ENCODE results near the gene DDX10. TPM values are rescaled to one million over a fixed set of nuclear protein-coding genes. Genes with fewer than 3 reads are reported as not detected.

The DDX10 gene
- polyA plus RNA-seq, 1 of the 3 experiments (the other 2 are of a cell fraction), result 35.8 TPM

DNA sequence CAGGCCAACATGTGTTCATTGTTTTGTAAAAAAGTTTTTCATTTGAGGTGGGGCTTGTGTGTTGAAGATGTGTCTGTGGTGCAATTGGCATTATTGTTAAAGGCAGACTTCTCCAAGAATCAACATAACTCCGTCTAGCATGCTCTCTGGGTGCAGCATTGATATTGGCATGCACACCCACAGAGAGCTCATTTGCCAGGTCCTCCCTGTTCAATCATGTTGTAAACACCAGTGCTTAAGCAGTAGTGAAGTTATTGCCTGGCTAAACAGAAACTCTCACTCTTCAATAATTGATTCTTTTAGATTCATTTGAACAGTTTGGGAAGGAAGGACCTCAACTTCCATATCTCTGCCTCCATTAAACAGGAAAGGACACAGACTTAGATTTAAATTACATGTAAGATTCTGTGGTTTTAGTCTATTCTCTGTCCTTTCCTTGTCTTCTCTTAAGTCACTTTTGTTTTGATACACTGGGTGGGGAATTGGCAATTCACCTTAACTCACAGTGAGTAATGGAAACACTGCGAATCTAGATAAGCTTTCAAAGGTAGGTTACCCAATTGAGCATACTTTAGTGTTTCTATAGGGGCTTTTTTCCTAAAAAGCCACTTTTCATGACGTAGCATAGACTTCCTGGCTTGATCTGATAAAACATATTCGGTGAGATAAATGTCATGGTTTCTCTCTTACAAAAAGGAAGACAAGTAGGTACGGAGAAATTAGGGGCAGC lies 40.5 kb upstream of the DDX10 start:
- no peak for DNase-seq
- CTCF ChIA-PET, result no interaction called here
- no peaks in the 10 kb centered on the region for H3K27me3 ChIP-seq (ENCODE audit: insufficient read depth)
- WGBS (ENCODE audit: low lambda C conversion rate), result 58% methylated on average over 5 of the region's 5 CpGs
- POLR2A ChIA-PET, result no interaction called here
- no peaks in the 10 kb centered on the region for H3F3A ChIP-seq (replicated peaks; ENCODE audit: insufficient read depth)
- no peaks in the 10 kb centered on the region for H3K9me3 ChIP-seq
- TF ChIP-seq RXRA (IDR thresholded peaks at IDR 0.05; ENCODE audit: borderline replicate concordance, low read depth) (no peak), CHD2 (IDR thresholded peaks at IDR 0.05; ENCODE audit: low read length, partially characterized antibody) (no peak), JUND (IDR thresholded peaks at IDR 0.05) (no peak), FOXJ3 (CRISPR knock-in tag; IDR thresholded peaks at IDR 0.05) (no peak), TAF1 (IDR thresholded peaks at IDR 0.05; ENCODE audit: borderline replicate concordance, low read depth, low read length) (no peak), NFIC (IDR thresholded peaks at IDR 0.05; ENCODE audit: borderline replicate concordance) (no peak), FOXM1 (IDR thresholded peaks at IDR 0.05; ENCODE audit: low read depth) (no peak)
- TF ChIP-seq, protein P1, sequence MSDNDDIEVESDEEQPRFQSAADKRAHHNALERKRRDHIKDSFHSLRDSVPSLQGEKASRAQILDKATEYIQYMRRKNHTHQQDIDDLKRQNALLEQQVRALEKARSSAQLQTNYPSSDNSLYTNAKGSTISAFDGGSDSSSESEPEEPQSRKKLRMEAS (IDR thresholded peaks at IDR 0.05; ENCODE audit: low read depth), result no peak
- TF ChIP-seq, protein P2, sequence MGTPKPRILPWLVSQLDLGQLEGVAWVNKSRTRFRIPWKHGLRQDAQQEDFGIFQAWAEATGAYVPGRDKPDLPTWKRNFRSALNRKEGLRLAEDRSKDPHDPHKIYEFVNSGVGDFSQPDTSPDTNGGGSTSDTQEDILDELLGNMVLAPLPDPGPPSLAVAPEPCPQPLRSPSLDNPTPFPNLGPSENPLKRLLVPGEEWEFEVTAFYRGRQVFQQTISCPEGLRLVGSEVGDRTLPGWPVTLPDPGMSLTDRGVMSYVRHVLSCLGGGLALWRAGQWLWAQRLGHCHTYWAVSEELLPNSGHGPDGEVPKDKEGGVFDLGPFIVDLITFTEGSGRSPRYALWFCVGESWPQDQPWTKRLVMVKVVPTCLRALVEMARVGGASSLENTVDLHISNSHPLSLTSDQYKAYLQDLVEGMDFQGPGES (IDR thresholded peaks at IDR 0.05; ENCODE audit: low read depth, low read length), result no peak
- no peaks in the 10 kb centered on the region for H3K9me2 ChIP-seq
- H3K9ac ChIP-seq, result no peak overlapping the region
- no peaks in the 10 kb centered on the region for H4K20me1 ChIP-seq (ENCODE audit: insufficient read depth)
- H2AFZ ChIP-seq (ENCODE audit: low read depth), result no peak overlapping the region
- no peak overlapping the region for H3K4me3 ChIP-seq (ENCODE audit: low read depth in 2 of 2, low read length in 1 of 2)
- no peak overlapping the region for H3K27ac ChIP-seq (ENCODE audit: low read depth in 2 of 2, low read length in 1 of 2)
- H3K36me3 ChIP-seq (replicated peaks in 1 of 2; ENCODE audit: control insufficient read depth in 1 of 2, insufficient read depth in 2 of 2, low read length in 1 of 2), result no peaks in the 10 kb centered on the region
- H3K79me2 ChIP-seq (ENCODE audit: insufficient read depth), result no peaks in the 10 kb centered on the region
- H3K4me2 ChIP-seq, result no peak overlapping the region
- no peaks in the 10 kb centered on the region for H3K4me1 ChIP-seq (ENCODE audit: control insufficient read depth in 1 of 2, insufficient read depth in 2 of 2, low read depth in 1 of 2, low read length in 1 of 2)

DNA sequence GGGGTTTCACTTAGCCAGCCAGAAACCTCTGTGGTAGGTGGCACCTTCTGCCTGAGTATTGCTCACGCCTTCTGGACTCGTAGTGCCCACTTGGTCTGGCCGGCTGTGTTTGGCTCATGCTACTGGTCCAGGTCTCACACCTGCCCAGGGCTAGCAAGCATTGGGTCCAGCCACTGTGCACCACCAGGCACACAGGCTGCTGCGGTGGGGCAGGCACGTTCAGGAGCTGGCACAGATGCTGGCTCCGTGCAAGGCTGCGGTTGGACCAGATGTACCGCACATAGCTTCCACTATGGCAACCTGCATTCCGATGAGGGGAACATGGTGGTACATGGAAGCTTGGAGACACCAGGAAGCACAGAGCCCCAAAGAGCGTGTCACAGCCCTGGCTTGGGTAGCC lies 36.5 kb upstream of the DDX10 start:
- H3K36me3 ChIP-seq (replicated peaks in 1 of 2; ENCODE audit: control insufficient read depth in 1 of 2, insufficient read depth in 2 of 2, low read length in 1 of 2), result peaks cover 0 to 3% of the 10 kb centered on the region in 2 experiments
- WGBS (ENCODE audit: low lambda C conversion rate), result 85% methylated on average over 3 of the region's 10 CpGs
- no peaks in the 10 kb centered on the region for H3K9me3 ChIP-seq
- H3K9ac ChIP-seq, result no peak overlapping the region
- no peak overlapping the region for H3K4me2 ChIP-seq
- H3K79me2 ChIP-seq (ENCODE audit: insufficient read depth), result no peaks in the 10 kb centered on the region
- no peaks in the 10 kb centered on the region for H3K27me3 ChIP-seq (ENCODE audit: insufficient read depth)
- no peak overlapping the region for H3K27ac ChIP-seq (ENCODE audit: low read depth in 2 of 2, low read length in 1 of 2)
- no peak overlapping the region for H3K4me3 ChIP-seq (ENCODE audit: low read depth in 2 of 2, low read length in 1 of 2)
- H3K9me2 ChIP-seq, result 0 out of 2 replicates have a peak, but pooled peaks cover 3% of the 10 kb centered on the region
- CTCF ChIA-PET, result interaction anchor here (0.8 kb wide), 1 partner anchor 510 kb away, joined by 3 read pairs; no protein-coding TSS in a partner anchor
- H2AFZ ChIP-seq (ENCODE audit: low read depth), result no peak overlapping the region
- DNase-seq, result no peak
- no peaks in the 10 kb centered on the region for H3F3A ChIP-seq (replicated peaks; ENCODE audit: insufficient read depth)
- TF ChIP-seq CHD2 (IDR thresholded peaks at IDR 0.05; ENCODE audit: low read length, partially characterized antibody) (no peak), SMC3 (IDR thresholded peaks at IDR 0.05; ENCODE audit: low read depth, low read length) (no peak), RFX5 (IDR thresholded peaks at IDR 0.05; ENCODE audit: low read length) (no peak), RAD21 (IDR thresholded peaks at IDR 0.05; ENCODE audit: low read length) (no peak), ELF1 (IDR thresholded peaks at IDR 0.05) (no peak), EZH2phosphoT487 (IDR thresholded peaks at IDR 0.05; ENCODE audit: borderline replicate concordance, low read depth) (no peak), MXI1 (IDR thresholded peaks at IDR 0.05; ENCODE audit: low read depth, low read length) (no peak), JUND (IDR thresholded peaks at IDR 0.05) (no peak), RXRA (IDR thresholded peaks at IDR 0.05; ENCODE audit: borderline replicate concordance, low read depth) (no peak), MEF2A (IDR thresholded peaks at IDR 0.05; ENCODE audit: borderline replicate concordance, low read depth) (no peak), TEAD4 (IDR thresholded peaks at IDR 0.05; ENCODE audit: borderline replicate concordance, insufficient read depth) (no peak), TCF12 (IDR thresholded peaks at IDR 0.05) (no peak), POLR2AphosphoS5 (IDR thresholded peaks at IDR 0.05; ENCODE audit: low read depth, low read length) (no peak), SIN3A (IDR thresholded peaks at IDR 0.05; ENCODE audit: borderline replicate concordance, low read depth, low read length) (no peak), FOXJ3 (CRISPR knock-in tag; IDR thresholded peaks at IDR 0.05) (no peak)
- TF ChIP-seq, protein P3, sequence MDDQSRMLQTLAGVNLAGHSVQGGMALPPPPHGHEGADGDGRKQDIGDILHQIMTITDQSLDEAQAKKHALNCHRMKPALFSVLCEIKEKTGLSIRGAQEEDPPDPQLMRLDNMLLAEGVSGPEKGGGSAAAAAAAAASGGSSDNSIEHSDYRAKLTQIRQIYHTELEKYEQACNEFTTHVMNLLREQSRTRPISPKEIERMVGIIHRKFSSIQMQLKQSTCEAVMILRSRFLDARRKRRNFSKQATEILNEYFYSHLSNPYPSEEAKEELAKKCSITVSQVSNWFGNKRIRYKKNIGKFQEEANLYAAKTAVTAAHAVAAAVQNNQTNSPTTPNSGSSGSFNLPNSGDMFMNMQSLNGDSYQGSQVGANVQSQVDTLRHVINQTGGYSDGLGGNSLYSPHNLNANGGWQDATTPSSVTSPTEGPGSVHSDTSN (IDR thresholded peaks at IDR 0.05), result no peak
- H3K4me1 ChIP-seq (ENCODE audit: control insufficient read depth in 1 of 2, insufficient read depth in 2 of 2, low read depth in 1 of 2, low read length in 1 of 2), result no peaks in the 10 kb centered on the region; a peak in 1 of 4 replicates
- H4K20me1 ChIP-seq (ENCODE audit: insufficient read depth), result no peaks in the 10 kb centered on the region
- POLR2A ChIA-PET, result no interaction called here

All from SK-N-SH (cell line).